MM.1S (cell line): ENCODE results near the gene ADAMTS6.

Source experiments
- DNase-seq: peaks from one replicate; pipeline ENCODE4 v3.0.0-alpha.2; 2015
- H2AFZ ChIP-seq: fragments of 300-600 bp; sonication (generic); 2 replicates; pipeline ENCODE4 v1.6.0; 2016; ENCODE audit warnings: antibody characterized with exemption, low read length
- H3F3A ChIP-seq: fragments of 300-600 bp; sonication (generic); 2 replicates; pipeline ENCODE4 v1.6.1; 2016; ENCODE audit warnings: mild to moderate bottlenecking, antibody characterized with exemption, low read length, moderate library complexity, mixed read lengths; ENCODE audit not compliant: insufficient read depth
- H3K27ac ChIP-seq: fragments of 300-600 bp; sonication (generic); 2 replicates; pipeline ENCODE4 v1.5.1; 2016; ENCODE audit warnings: mild to moderate bottlenecking, low read length
- H3K27me3 ChIP-seq: fragments of 300-600 bp; sonication (generic); replicated peaks from 2 replicates; pipeline ENCODE4 v1.6.0; 2016; ENCODE audit warnings: low read length; ENCODE audit not compliant: insufficient read depth
- H3K36me3 ChIP-seq: fragments of 300-600 bp; sonication (generic); replicated peaks from 2 replicates; pipeline ENCODE4 v1.6.1; 2016; ENCODE audit warnings: mild to moderate bottlenecking, low read length, mixed read lengths; ENCODE audit not compliant: insufficient read depth
- H3K4me1 ChIP-seq: fragments of 300-600 bp; sonication (generic); 2 replicates; pipeline ENCODE4 v1.6.1; 2016; ENCODE audit warnings: low read length, mixed read lengths
- H3K4me2 ChIP-seq: fragments of 300-600 bp; sonication (generic); 2 replicates; pipeline ENCODE4 v1.6.0; 2016; ENCODE audit warnings: low read depth, low read length
- H3K4me3 ChIP-seq: fragments of 300-600 bp; sonication (generic); 2 replicates; pipeline ENCODE4 v1.5.1; 2016; ENCODE audit warnings: low read length, mixed read lengths
- H3K79me2 ChIP-seq: fragments of 300-600 bp; sonication (generic); 2 replicates; pipeline ENCODE4 v1.6.1; 2016; ENCODE audit warnings: mixed run types, low read length, mixed read lengths
- H3K9ac ChIP-seq: fragments of 300-600 bp; sonication (generic); 2 replicates; pipeline ENCODE4 v1.6.1; 2016; ENCODE audit warnings: low read length, mixed read lengths
- H3K9me2 ChIP-seq: fragments of 300-600 bp; sonication (generic); replicated peaks from 2 replicates; pipeline ENCODE4 v1.6.1; 2016; ENCODE audit warnings: mild to moderate bottlenecking, low read length, mixed read lengths; ENCODE audit not compliant: insufficient read depth
- H3K9me3 ChIP-seq: fragments of 300-600 bp; sonication (generic); replicated peaks from 2 replicates; pipeline ENCODE4 v1.6.1; 2016; ENCODE audit warnings: mild to moderate bottlenecking, low read length, mixed read lengths; ENCODE audit not compliant: insufficient read depth
- H4K20me1 ChIP-seq: fragments of 300-600 bp; sonication (generic); 2 replicates; pipeline ENCODE4 v1.6.1; 2016; ENCODE audit warnings: mild to moderate bottlenecking, low read length, moderate library complexity, mixed read lengths; ENCODE audit not compliant: insufficient read depth
- CTCF ChIP-seq: fragments of 300-600 bp; sonication (generic); IDR thresholded peaks from 2 replicates; pipeline ENCODE4 v1.5.1; 2016; ENCODE audit warnings: antibody characterized with exemption, low read length, mixed read lengths
- EZH2 ChIP-seq: fragments of 300-600 bp; sonication (generic); optimal IDR thresholded peaks from 2 replicates; pipeline ENCODE3; 2017; ENCODE audit warnings: low read depth, mild to moderate bottlenecking, antibody characterized with exemption, low read length, mixed read lengths
- EZH2phosphoT487 ChIP-seq: fragments of 300-600 bp; sonication (generic); IDR thresholded peaks from 2 replicates; pipeline ENCODE4 v1.6.1; 2018; ENCODE audit warnings: antibody characterized with exemption, low read length

Gene ADAMTS6

GRCh38 chr5:65481635-65482295 lies at the start of gene ADAMTS6:
Gene ADAMTS6, minus strand, starts transcription at chr5:65481920. Its CDS starts 8,247 bp downstream, at chr5:65473673.
- TF ChIP-seq EZH2: no peak
- no peaks in the 10 kb centered on the region for H3K9me3 ChIP-seq
- no peak within 1 kb of the TSS for H3K27ac ChIP-seq
- peaks cover 4% of the 10 kb centered on the region; the same call in 1 of the 2 replicates for H3F3A ChIP-seq
- H3K27me3 ChIP-seq: no peaks in the 10 kb centered on the region
- peak within 1 kb of the TSS; percentile 75 for H3K4me3 ChIP-seq
- H4K20me1 ChIP-seq: no peaks in the 10 kb centered on the region
- DNase-seq: peak; percentile 80
- H3K79me2 ChIP-seq: no peaks in the 10 kb centered on the region
- peak within 1 kb of the TSS; percentile 93 for H2AFZ ChIP-seq
- peaks cover 6% of the 10 kb centered on the region; the same call in 1 of the 2 replicates for H3K4me1 ChIP-seq
- no peaks in the 10 kb centered on the region for H3K36me3 ChIP-seq
- H3K4me2 ChIP-seq: peak within 1 kb of the TSS; percentile 89
- no peaks in the 10 kb centered on the region for H3K9me2 ChIP-seq
- H3K9ac ChIP-seq: peak within 1 kb of the TSS; percentile 31; the same call in 1 of the 2 replicates

GRCh38 chr5:65530904-65531303 lies 49.2 kb upstream of the ADAMTS6 start:
- no peak for DNase-seq
- no peak for TF ChIP-seq EZH2phosphoT487
- TF ChIP-seq CTCF: no peak
- TF ChIP-seq EZH2: no peak
- H3K9me2 ChIP-seq: no peaks in the 10 kb centered on the region
- no peaks in the 10 kb centered on the region for H3K4me1 ChIP-seq
- H3F3A ChIP-seq: no peaks in the 10 kb centered on the region
- H3K4me3 ChIP-seq: no peak overlapping the region
- no peaks in the 10 kb centered on the region for H3K9me3 ChIP-seq
- no peaks in the 10 kb centered on the region for H3K36me3 ChIP-seq
- H4K20me1 ChIP-seq: no peaks in the 10 kb centered on the region
- no peak overlapping the region for H3K27ac ChIP-seq
- no peaks in the 10 kb centered on the region for H3K79me2 ChIP-seq
- H2AFZ ChIP-seq: no peak overlapping the region
- H3K27me3 ChIP-seq: no peaks in the 10 kb centered on the region
- H3K9ac ChIP-seq: no peak overlapping the region
- no peak overlapping the region for H3K4me2 ChIP-seq

GRCh38 chr5:65525726-65526125 lies 44.0 kb upstream of the ADAMTS6 start:
- Histone ChIP-seq H3K79me2 (no peaks in the 10 kb centered on the region), H3K9me3 (no peaks in the 10 kb centered on the region), H3K27me3 (no peaks in the 10 kb centered on the region), H3K9me2 (no peaks in the 10 kb centered on the region), H3F3A (no peaks in the 10 kb centered on the region), H3K4me2 (no peak overlapping the region), H4K20me1 (no peaks in the 10 kb centered on the region), H2AFZ (no peak overlapping the region), H3K4me1 (no peaks in the 10 kb centered on the region), H3K36me3 (no peaks in the 10 kb centered on the region), H3K4me3 (no peak overlapping the region), H3K27ac (no peak overlapping the region), H3K9ac (no peak overlapping the region)
- no peak for DNase-seq
- TF ChIP-seq EZH2 (no peak), CTCF (no peak), EZH2phosphoT487 (no peak)

GRCh38 chr5:65512170-65512937 lies 30.6 kb upstream of the ADAMTS6 start:
- Histone ChIP-seq H2AFZ (no peak overlapping the region), H4K20me1 (no peaks in the 10 kb centered on the region), H3K27me3 (no peaks in the 10 kb centered on the region), H3F3A (no peaks in the 10 kb centered on the region), H3K9ac (no peak overlapping the region), H3K9me2 (no peaks in the 10 kb centered on the region), H3K4me3 (no peak overlapping the region), H3K4me2 (no peak overlapping the region), H3K9me3 (no peaks in the 10 kb centered on the region), H3K79me2 (no peaks in the 10 kb centered on the region), H3K27ac (no peak overlapping the region), H3K36me3 (no peaks in the 10 kb centered on the region), H3K4me1 (no peaks in the 10 kb centered on the region)
- TF ChIP-seq EZH2: no peak
- TF ChIP-seq CTCF: no peak
- no peak for TF ChIP-seq EZH2phosphoT487
- DNase-seq: no peak
